GM19468 (cell line): ENCODE measurements around the gene POTEH.
"Not testable (repeated sequence)": the region's sequence is repeated elsewhere in the genome, so short reads cannot be mapped to it uniquely, and the experiment has no call there.

Experiments
- ATAC-seq: cut with Tn5 transposase; IDR thresholded peaks from one replicate; pipeline ENCODE4 v1.9.1; 2021; ENCODE audit warnings: mild to moderate bottlenecking, moderate library complexity, moderate number of reproducible peaks; ENCODE audit not compliant: unreplicated experiment; ENCODE audit errors: extremely low read depth

POTEH gene

DNA sequence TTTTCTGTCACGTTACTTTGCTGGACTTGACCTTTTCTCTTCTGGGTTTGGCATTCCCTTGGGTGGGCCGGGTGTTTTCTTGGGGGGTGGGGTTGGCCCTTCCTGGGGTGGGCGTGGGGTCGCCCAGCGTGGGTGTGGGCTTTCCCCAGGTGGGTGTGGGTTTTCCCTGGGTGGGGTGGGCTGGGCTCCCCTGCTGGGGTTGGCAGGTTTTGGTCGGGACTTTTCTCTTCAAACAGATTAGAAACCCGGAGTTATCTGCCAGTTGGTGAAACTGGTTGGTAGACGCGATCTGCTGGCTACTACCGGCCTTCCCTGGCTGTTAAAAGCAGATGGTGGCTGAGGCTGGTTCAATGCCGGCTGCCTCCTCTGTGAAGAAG, at the start of gene POTEH:
POTEH (plus strand) TSS at position 278 of the 377 bp plus-strand sequence; CDS start at position 330, 52 bp downstream.
- not testable (repeated sequence) for ATAC-seq

DNA sequence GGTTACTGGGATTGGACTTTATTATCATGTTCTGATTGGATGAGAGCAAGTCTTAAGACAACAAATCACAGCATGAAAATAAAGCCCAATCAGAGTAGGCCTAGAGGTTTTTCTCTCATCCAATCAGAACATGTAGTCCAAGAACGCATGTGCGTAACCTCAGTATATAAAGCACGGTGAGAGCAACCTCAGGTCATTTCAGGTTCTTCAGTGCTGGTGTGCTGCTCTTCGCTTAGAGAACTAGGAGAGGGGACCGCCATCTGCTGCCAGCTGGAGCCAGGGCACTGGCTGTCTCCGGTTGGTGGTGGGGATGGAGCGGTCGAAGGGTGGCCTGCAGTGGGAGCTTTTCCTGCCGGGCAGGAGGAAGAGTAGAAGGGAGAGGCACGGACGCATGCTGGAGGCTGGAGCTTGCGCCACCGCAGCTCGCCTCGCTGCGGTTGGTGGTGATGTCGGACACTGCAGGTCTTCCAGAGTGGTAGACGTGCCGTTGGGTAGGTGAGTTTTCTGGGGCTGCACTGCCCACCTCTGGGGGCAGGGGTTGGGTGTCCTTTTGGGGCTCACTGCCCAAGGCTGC, 47.5 kb upstream of the POTEH start:
- ATAC-seq: not testable (repeated sequence)

DNA sequence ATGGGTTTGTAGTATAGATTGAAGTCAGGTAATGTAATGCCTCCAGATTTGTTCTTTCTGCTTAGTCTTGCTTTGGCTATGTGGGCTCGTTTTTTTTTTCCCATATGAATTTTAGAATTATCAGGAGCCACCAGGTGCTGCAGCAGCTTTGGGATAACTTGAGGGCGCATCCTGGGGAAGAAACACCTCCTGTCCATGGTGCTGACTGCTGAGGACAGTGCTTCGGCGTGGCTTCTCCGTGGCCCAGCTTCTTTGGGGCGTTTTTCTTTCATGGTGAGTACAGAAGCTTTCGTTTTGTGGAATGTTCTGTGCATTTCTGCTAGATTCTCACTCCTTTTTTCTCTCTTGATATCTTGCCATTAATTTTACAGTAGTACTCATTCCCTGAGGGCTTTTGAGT, 37.9 kb upstream of the POTEH start:
- ATAC-seq: not testable (repeated sequence)

DNA sequence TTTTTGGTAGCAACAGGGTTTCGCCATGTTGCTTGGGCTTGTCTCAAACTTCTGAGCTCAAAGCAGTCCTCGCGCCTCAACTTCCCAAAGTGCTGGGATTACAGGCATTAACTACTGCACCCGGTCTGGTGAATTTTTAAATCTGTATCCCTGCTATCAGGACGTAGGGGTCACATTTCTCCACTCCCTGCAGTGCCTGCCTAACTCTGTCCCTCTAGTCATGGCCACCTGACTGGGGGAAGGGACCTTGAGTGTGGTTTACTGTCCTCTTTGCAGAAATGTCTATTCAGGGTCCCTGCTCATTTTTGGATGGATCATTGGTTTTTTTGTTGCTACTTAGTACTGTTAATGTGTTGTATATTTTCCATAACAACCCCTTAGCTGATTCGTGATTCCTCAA, 37.1 kb upstream of the POTEH start:
- ATAC-seq: not testable (repeated sequence)

DNA sequence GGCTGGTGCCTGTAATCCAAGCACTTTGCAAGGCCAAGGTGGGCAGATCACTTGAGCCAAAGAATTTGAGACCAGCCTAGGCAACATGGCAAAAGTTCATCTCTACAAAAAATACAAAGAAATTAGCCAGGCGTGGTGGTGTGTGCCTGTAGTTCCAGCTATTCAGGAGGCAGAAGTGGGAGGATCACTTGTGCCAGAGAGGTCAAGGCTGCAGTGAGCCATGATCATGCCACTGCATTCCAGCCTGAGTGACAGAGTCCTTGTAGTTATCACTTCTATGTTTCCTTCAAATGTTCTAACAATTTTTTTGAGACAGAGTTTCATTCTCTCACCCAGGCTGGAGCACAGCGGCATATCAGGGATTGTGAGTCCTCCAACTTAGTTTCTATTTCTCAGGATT, 36.6 kb upstream of the POTEH start:
- not testable (repeated sequence) for ATAC-seq

DNA sequence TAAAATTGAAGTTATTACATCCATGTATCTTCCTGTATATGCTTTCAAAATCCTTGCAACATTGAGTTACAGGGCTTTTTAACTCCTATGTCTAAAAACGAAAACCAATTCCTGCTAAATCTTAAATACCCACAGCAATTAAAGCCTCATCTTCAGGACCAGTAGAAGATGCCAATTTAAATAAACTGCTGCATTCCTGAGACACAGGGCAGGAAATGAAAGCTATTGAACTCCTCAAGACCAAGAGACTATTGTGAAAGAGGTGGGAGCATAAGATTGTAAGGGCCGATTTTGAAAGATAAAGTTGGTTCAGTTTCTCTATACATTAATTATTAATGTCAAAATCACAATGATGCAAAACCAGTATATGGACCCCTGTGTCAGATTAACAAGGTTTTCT, 28.7 kb upstream of the POTEH start:
- ATAC-seq: not testable (repeated sequence)

DNA sequence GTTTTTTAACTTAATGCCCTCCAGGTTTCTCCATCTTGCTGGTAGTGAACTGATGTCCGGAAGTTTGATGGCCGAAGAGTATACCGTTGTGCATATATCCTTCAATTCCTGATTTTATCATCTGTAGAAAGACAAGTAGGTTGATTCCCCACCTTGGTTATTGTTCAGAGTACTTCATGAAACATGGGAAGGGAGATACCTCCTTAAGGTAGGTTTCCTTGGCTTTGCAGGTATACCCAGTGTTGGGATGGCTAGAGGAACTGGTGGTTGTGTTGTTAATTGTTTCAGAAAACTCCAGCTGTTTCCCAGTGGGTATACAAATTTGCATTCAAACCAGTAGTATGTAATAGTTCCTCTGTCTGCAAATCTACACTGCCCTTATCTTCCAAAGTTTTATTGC, 25.1 kb upstream of the POTEH start:
- not testable (repeated sequence) for ATAC-seq

DNA sequence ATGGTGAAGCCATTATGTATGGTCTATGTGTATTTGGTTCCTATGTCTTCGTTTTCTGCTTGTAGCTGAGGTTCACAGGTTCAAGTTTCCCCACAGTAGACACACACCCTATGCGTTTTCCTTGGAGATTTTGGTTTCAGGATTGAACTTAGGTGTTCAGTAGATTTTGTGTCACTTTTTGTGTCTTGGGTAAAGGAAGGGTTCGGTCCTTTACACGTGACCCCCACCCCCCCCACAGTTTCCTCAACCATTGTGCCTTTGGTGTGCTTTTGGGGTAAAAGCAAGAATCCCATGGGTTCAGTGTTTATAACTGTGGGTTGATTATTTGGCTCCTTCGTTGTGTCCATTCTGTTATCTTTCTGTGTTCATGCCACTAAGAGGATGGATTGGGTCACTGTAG, 24.3 kb upstream of the POTEH start:
- not testable (repeated sequence) for ATAC-seq

DNA sequence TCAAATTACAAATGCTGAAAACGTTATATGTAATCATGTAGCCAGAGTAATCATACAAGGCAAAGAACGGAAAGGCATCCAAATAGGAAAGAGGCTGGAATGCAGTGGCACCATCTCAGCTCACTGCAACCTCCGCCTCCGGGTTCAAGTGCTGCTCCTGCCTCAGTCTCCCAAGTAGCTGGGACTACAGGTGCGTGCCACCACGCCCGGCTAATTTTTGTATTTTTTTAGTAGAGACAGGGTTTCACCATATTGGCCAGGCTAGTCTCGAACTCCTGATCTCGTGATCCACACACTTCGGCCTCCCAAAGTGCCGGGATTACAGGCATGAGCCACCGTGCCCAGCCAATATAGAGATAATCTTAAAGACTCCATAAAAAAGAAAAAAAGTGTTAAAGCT, 20.4 kb upstream of the POTEH start:
- ATAC-seq: not testable (repeated sequence)

DNA sequence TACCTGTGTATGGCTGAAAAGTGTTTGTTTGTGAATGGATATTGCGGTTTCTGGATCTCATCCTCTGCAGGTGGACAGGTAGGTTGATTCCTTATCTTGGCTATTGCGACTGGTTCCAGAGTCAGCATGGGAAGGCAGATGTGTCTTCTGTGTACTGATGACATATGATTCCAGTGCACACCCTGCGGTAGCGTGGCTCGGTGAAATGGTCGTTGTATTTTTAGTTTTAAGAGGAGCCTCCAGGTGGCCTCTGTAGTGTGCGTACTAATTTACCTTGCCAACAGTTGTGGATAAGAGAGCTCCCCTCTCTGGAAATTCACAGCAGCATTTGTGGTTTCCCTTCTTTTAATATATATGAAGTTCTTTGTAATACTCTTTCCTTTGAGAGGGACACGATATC, 10.1 kb upstream of the POTEH start:
- not testable (repeated sequence) for ATAC-seq

DNA sequence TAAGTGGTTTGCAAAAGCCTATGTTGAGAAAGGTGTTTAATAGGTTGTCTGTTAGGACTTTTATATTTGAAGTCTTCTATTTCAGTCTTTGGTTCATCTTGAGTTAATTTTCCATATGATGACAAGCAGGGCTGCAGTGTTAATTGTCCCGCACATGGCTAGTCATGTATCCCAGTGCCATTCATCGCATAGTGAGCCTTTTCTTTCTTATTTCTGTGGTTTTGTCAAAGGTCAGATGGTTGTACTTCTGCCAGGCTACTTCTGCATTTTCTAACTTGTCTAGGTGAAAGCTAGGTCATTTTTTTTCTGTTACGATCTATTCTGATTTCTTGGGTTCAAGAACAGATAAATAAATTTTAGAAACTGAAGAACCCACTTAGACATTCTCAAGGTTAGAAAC, 5.7 kb upstream of the POTEH start:
- ATAC-seq: not testable (repeated sequence)

DNA sequence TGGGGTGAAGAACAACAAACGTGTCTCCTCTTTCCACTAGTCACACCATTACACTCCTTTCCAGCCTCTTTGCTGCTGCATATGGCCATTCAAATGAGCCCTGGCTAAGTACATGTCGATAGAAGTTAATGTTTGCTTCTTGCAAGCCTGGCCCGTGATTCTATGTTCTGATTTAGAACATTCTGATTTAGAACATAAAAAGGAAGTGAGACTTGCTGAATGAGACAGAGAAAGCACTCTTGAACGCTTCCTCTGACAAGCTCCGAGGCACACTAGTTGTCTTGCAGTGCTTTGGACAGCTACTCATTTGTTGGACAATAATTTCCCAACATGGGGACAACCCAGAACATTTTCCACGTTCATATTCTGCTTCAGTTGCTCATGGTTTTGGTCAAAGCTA, 5.1 kb upstream of the POTEH start:
- ATAC-seq: peak; percentile 34

DNA sequence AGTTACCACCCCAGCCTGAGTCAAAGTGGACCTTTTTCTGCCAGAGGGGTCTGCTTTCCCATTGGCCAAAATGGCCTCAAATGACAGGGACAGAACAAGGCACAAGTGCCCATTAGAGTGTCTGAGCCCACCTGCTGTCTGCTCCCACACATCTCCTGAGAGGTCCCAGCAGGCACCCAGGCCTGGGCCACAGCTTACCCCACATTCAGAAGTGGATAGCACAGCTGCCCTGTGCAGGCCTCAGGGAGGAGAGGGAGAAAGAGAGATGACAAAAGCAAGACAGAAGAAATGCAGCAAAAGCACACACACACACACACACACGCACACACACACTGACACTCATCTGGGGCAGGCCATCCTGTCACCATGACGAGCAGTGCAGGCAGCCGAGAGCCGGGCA, 4.2 kb upstream of the POTEH start:
- ATAC-seq: not testable (repeated sequence)

DNA sequence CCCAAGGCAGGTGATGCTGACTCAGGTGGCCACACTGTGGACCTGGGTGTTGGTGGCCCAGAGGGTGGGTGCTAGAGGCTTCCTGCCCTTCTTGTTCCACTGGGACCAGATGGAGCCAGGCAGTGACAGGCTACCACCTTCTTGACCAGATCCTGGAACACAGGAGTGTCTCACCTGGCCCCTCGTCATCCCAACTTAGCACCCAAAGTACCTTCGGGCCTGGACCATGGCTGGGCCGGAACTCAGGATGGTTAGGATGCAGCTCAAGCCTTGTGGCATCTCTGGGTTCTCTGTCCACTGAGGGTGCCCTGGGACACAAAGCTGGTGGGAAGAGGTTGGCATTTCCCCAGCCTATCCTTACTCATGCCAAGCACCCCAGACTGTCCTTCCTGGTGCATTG, 2.7 kb upstream of the POTEH start:
- ATAC-seq: not testable (repeated sequence)

DNA sequence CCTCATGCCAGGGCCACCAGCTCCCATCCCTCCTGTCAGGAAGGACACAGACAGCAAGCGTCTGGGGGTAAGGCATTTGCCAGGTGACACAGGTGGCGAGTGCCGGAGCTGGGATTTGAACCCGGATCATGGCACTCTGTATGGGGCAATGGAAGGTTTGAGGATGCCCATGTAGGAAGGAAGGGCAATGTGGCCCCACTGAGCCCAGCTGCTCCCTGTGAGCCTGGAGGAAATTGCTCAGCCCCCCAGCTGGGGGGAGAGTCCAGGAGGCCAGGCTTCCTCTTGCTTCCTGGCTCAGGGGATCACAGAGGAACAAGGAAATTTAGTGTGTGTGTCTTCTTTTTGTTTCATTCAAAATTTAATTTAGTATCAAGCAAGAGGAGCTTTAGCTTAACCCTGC, 2.1 kb upstream of the POTEH start:
- ATAC-seq: not testable (repeated sequence)

DNA sequence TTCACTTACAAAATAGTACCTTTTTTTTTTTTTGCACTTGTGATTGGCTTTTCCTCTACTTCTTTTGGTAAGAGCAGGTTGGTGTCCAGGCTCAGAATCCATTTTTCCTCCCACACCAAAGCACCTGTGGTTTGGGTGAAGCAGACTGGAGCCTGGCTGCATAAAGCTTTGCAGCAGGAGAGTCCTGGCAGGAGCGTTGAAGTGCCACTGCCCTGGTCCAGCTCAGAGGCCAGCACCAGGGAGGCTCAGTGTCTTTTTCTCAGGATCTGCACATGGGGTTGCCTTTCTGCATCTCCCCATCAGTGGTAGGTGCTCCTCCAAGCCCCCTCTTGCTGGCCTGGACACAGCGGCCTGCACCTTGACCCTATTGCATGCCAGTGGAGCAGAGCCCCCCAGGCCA, 1.7 kb upstream of the POTEH start:
- not testable (repeated sequence) for ATAC-seq

DNA sequence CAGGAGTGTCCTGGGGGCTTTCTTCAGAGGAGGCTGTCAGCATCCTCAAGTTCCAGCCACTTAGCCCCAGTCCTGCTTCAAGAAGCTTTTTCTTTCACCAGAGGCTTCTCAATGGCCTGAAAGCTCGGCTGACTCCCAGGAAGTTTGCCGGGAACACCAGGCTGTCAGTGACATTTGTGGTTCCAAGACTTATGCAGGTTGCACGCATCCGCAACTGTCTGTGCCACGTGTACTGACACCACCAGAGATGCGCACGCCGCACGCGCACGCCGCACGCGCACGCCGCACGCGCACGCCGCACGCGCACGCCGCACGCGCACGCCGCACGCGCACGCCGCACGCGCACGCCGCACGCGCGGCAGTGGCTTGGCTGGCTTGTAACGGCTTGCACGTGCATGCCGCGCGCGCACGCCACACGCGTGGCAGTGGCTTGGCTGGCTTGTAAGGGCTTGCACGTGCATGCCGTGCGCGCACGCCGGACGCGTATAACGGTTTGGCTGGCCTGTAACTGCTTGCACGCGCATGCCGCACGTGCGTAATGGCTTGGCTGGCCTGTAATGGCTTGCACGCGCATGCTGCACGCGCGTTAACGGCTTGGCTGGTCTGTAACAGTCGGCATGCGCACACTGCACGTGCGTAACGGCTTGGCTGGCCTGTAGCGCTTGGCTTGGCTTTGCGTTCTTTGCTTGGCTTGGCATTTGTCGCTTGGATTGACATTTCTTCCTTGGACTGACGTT, 646 bp upstream of the POTEH start:
- not testable (repeated sequence) for ATAC-seq

DNA sequence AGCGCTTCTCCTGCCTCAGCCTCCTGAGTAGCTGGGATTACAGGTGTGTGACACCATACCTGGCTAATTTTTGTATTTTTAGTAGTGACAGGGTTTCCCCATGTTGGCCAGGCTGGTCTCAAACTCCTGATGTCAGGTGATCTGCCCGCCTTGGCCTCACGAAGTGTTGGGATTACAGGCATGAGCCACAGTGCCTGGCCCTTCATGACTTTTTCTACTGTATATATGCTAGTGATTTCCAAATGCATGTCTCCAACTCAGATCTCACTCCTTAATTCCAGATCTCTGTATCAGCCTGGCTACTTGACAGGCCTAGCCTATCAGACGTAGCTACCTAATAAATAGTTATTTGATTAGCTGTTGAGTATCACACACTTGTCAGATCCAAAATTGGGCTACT, 23.8 kb downstream of the POTEH start:
- ATAC-seq: not testable (repeated sequence)

DNA sequence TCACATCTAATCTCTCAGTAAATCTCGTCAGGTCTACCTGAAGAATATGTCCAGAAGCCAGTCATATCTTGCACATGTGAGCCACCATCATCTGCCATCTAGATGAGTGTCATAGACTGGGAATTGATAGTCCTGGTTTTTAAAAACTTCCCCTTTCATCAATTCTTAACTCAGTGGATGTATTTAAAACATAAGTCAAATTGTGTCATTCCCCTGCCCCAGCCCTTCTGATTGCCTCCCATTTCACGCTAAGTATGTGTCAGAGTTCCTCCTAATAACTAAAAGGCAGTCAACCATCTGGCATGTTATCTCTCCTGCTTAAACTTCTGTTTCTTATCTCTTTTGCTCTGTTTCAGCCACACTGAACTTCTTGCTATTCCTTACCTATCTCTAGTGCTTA, 24.3 kb downstream of the POTEH start:
- not testable (repeated sequence) for ATAC-seq

DNA sequence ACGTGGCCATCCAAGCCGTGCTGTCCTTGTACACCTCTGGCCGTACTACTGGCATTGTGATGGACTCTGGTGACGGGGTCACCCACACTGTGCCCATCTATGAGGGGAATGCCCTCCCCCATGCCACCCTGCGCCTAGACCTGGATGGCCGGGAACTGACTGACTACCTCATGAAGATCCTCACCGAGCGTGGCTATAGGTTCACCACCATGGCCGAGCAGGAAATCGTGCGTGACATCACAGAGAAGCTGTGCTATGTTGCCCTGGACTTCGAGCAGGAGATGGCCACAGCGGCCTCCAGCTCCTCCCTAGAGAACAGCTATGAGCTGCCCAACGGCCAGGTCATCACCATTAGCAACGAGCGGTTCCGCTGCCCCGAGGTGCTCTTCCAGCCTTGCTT, 32.1 kb downstream of the POTEH start:
- ATAC-seq: not testable (repeated sequence)

DNA sequence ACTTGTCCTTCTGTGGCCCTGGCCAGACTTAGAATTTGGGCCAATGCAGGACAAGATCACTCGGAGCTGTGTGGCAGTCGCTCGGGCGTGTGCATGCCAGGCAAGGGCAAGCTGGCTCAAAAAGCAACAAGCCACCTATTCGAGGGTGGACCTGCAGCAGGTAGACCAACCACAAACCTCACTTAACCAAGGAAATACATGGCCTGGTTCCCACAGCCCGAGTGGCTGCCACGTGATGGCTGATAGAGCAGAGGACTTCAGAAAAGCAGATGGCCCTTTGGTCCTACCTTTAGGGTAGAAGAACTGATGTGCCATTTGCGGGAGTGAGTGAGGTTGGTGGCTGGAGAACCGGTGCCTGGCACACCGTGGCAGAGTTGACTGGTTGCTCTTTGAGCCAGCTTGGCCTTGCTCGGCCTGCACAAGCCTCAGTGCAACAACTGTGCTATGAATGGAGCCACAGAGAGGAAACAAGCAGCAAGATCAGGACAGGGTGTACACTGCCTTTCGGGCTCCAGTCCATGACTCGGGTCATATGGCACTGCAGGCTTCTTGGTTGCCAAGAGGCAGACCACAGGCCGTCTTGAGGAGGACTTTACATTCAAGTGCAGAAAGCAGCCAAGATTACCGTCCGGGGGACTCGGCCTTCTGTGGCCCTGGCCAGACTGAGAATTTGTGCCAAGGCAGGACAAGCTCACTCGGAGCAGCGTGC, 39.5 kb downstream of the POTEH start:
- ATAC-seq: not testable (repeated sequence)
